GM19193 (cell line): ENCODE results near the gene EIPR1.

ENCODE experiments used
- POLR2A ChIP-seq: IDR thresholded peaks from 4 replicates; pipeline ENCODE4 v1.6.1; 2011; ENCODE audit not compliant: insufficient read depth, insufficient read length; ENCODE audit errors: extremely low read depth

EIPR1 gene

GRCh38 chr2:3257166-3257565 is 120.5 kb downstream of the EIPR1 start:
- no peak for TF ChIP-seq POLR2A

- no peak for TF ChIP-seq POLR2A
Observed at GRCh38 chr2:3256605-3257004, 121.0 kb downstream of the EIPR1 start.

- TF ChIP-seq POLR2A: no peak
Observed at GRCh38 chr2:3256157-3256556, 121.5 kb downstream of the EIPR1 start.

GRCh38 chr2:3254442-3254941 is 123.1 kb downstream of the EIPR1 start:
- no peak for TF ChIP-seq POLR2A

GRCh38 chr2:3253913-3254441 is 123.6 kb downstream of the EIPR1 start:
- no peak for TF ChIP-seq POLR2A

GRCh38 chr2:3251946-3252345 is 125.7 kb downstream of the EIPR1 start:
- no peak for TF ChIP-seq POLR2A

GRCh38 chr2:3249476-3249962 is 128.1 kb downstream of the EIPR1 start:
- TF ChIP-seq POLR2A: no peak

GRCh38 chr2:3248754-3249475 is 128.7 kb downstream of the EIPR1 start:
- TF ChIP-seq POLR2A: no peak

GRCh38 chr2:3246928-3247714 is 130.5 kb downstream of the EIPR1 start:
- no peak for TF ChIP-seq POLR2A

- TF ChIP-seq POLR2A: no peak
Observed at GRCh38 chr2:3246406-3246805, 131.2 kb downstream of the EIPR1 start.

GRCh38 chr2:3244486-3244885 is 133.1 kb downstream of the EIPR1 start:
- no peak for TF ChIP-seq POLR2A

- TF ChIP-seq POLR2A: no peak
Observed at GRCh38 chr2:3243804-3244203, 133.8 kb downstream of the EIPR1 start.

- no peak for TF ChIP-seq POLR2A
Observed at GRCh38 chr2:3242747-3243369, 134.8 kb downstream of the EIPR1 start.

- no peak for TF ChIP-seq POLR2A
Observed at GRCh38 chr2:3241971-3242746, 135.5 kb downstream of the EIPR1 start.
